GM23248 (cell line): ENCODE measurements around the gene CHST3. TPM values are rescaled to one million over a fixed set of nuclear protein-coding genes. Genes with fewer than 3 reads are reported as not detected.
"Not testable (repeated sequence)": the region's sequence is repeated elsewhere in the genome, so short reads cannot be mapped to it uniquely, and the experiment has no call there.

ENCODE experiments used
- DNase-seq: peaks from one replicate; pipeline ENCODE4 v3.0.0-alpha.2; 2015
- H2AFZ ChIP-seq: fragments of 200-600 bp; sonication (generic); 2 replicates; pipeline ENCODE4 v1.6.1; 2016; ENCODE audit warnings: antibody characterized with exemption
- H3F3A ChIP-seq: fragments of 200-600 bp; sonication (generic); 2 replicates; pipeline ENCODE4 v1.6.1; 2016; ENCODE audit warnings: mild to moderate bottlenecking, antibody characterized with exemption, mixed run types; ENCODE audit not compliant: insufficient read depth
- H3K27ac ChIP-seq: fragments of 200-600 bp; sonication (generic); 2 replicates; pipeline ENCODE4 v1.5.1; 2016; ENCODE audit warnings: mild to moderate bottlenecking
- H3K27me3 ChIP-seq: fragments of 200-600 bp; sonication (generic); replicated peaks from 2 replicates; pipeline ENCODE4 v1.6.1; 2016; ENCODE audit warnings: mild to moderate bottlenecking; ENCODE audit not compliant: insufficient read depth
- H3K36me3 ChIP-seq: fragments of 200-600 bp; sonication (generic); 2 replicates; pipeline ENCODE4 v1.6.1; 2016; ENCODE audit warnings: low read depth, mild to moderate bottlenecking
- H3K4me1 ChIP-seq: fragments of 200-600 bp; sonication (generic); 2 replicates; pipeline ENCODE4 v1.6.1; 2016; ENCODE audit warnings: mild to moderate bottlenecking; ENCODE audit not compliant: insufficient read depth
- H3K4me2 ChIP-seq: fragments of 200-600 bp; sonication (generic); one replicate; pipeline ENCODE4 v1.6.1; 2016; ENCODE audit warnings: mild to moderate bottlenecking; ENCODE audit not compliant: unreplicated experiment
- H3K4me3 ChIP-seq: fragments of 200-600 bp; sonication (generic); 2 replicates; pipeline ENCODE4 v1.5.1; 2016; ENCODE audit warnings: mild to moderate bottlenecking
- H3K79me2 ChIP-seq: fragments of 200-600 bp; sonication (generic); 2 replicates; pipeline ENCODE4 v1.6.1; 2016; ENCODE audit warnings: mild to moderate bottlenecking; ENCODE audit not compliant: insufficient read depth
- H3K9ac ChIP-seq: fragments of 200-600 bp; sonication (generic); 2 replicates; pipeline ENCODE4 v1.6.1; 2016; ENCODE audit warnings: mild to moderate bottlenecking
- H3K9me2 ChIP-seq: fragments of 200-600 bp; sonication (generic); 2 replicates; pipeline ENCODE4 v1.6.1; 2016; ENCODE audit warnings: mixed run types, mild to moderate bottlenecking, moderate library complexity; ENCODE audit not compliant: insufficient read depth
- H3K9me3 ChIP-seq: fragments of 200-600 bp; sonication (generic); one replicate; pipeline ENCODE4 v1.6.1; 2017; ENCODE audit warnings: low read depth
- H4K20me1 ChIP-seq: fragments of 200-600 bp; sonication (generic); 2 replicates; pipeline ENCODE4 v1.6.0; 2016; ENCODE audit not compliant: insufficient read depth
- EZH2 ChIP-seq: fragments of 200-600 bp; sonication (generic); IDR thresholded peaks from 2 replicates; pipeline ENCODE4 v1.6.1; 2018; ENCODE audit warnings: antibody characterized with exemption, mild to moderate bottlenecking; ENCODE audit not compliant: insufficient read depth, poor library complexity, severe bottlenecking
- EZH2phosphoT487 ChIP-seq: fragments of 200-600 bp; sonication (generic); IDR thresholded peaks from 2 replicates; pipeline ENCODE4 v1.6.1; 2018; ENCODE audit warnings: antibody characterized with exemption, moderate library complexity, mild to moderate bottlenecking, low read depth; ENCODE audit not compliant: insufficient read depth
- WGBS, 2 experiments: methylation state at CpG; one replicate each; pipeline ENCODE4 v1.1.6; 2015 to 2017; ENCODE audit warnings: low lambda C conversion rate in 2 of 2, low coverage in 1 of 2; ENCODE audit errors: missing lambda C conversion rate in 2 of 2; 5-methylcytosine and 5-hydroxymethylcytosine counted together
- in situ Hi-C: fragments of 300-500 bp; cut with MboI; formaldehyde crosslinking; loops from 2 replicates; pipeline ENCODE4 v1.15.0; 2020
- polyA plus RNA-seq: library from polyadenylated mRNA; unstranded; fragments of >200 nt; fragmentation: Nextera tagmentation; extraction: Ambion mirVana; gene quantifications from 2 replicates; pipeline ENCODE4 v1.2.1, GENCODE V29; 2016
- total RNA-seq: library from RNA; depleted of rRNA; stranded (reverse); fragments of >200 nt; shearing (Covaris generic); gene quantifications from 2 replicates; pipeline ENCODE4 v1.2.3, GENCODE V29; 2014

CHST3 gene
- total and polyA plus RNA-seq, 2 experiments from 2014 or later = 10.7 to 42.2 TPM

- Histone ChIP-seq H3K9me3 (no peaks in the 10 kb centered on the region), H4K20me1 (no peaks in the 10 kb centered on the region), H2AFZ (no peak overlapping the region), H3K4me1 (peaks cover 5% of the 10 kb centered on the region; the same call in 1 of the 2 replicates), H3K27ac (no peak overlapping the region), H3K27me3 (peaks cover 9% of the 10 kb centered on the region; the same call in 1 of the 2 replicates), H3K4me2 (no peak overlapping the region), H3K79me2 (no peaks in the 10 kb centered on the region), H3K9me2 (no peaks in the 10 kb centered on the region), H3K4me3 (no peak overlapping the region), H3F3A (no peaks in the 10 kb centered on the region), H3K36me3 (no peaks in the 10 kb centered on the region), H3K9ac (no peak overlapping the region)
- in situ Hi-C loops = no loop called here
- no peak for DNase-seq
- TF ChIP-seq EZH2phosphoT487 (no peak), EZH2 (no peak)
- 93 to 100% methylated on average over 1 of the region's 1 CpG for WGBS, 2 experiments
These were observed 65.2 kb downstream of the CHST3 start for GRCh38 chr10:72029414-72029813.

- Histone ChIP-seq H3K9ac (no peak overlapping the region), H3K9me2 (no peaks in the 10 kb centered on the region), H3F3A (no peaks in the 10 kb centered on the region), H3K9me3 (no peaks in the 10 kb centered on the region), H3K27me3 (peaks cover 9% of the 10 kb centered on the region; the same call in 1 of the 2 replicates), H3K4me2 (no peak overlapping the region), H3K4me3 (no peak overlapping the region), H3K36me3 (no peaks in the 10 kb centered on the region), H3K79me2 (no peaks in the 10 kb centered on the region), H2AFZ (no peak overlapping the region), H3K27ac (no peak overlapping the region), H4K20me1 (no peaks in the 10 kb centered on the region), H3K4me1 (peaks cover 5% of the 10 kb centered on the region; the same call in 1 of the 2 replicates)
- no peak for DNase-seq
- WGBS, 2 experiments = 78 to 79% methylated on average over 19 of the region's 19 CpGs
- TF ChIP-seq EZH2phosphoT487 (no peak), EZH2 (no peak)
- in situ Hi-C loops = no loop called here
These were observed 66.8 kb downstream of the CHST3 start for GRCh38 chr10:72030762-72031543.

DNA sequence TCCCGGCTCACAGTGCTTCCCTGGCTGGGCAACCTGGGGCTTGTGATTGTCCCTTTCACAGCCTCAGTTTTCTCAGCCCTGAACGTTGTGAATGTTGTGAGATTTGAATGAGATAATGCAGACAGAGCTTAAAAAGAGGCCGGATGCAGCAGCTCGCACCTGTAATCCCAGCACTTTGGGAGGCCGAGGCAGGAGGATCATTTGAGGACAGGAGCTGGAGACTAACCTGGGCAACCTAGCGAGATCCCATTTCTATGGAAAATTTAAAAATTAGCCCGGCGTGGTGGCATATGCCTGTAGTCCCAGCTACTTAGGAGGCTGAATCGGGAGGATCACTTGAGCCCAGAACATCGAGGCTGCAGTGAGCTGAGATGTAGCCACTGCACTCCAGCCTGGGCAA is 67.5 kb downstream of the CHST3 start:
- Histone ChIP-seq H3K79me2 (no peaks in the 10 kb centered on the region), H3K27me3 (peaks cover 9% of the 10 kb centered on the region; the same call in 1 of the 2 replicates), H3K36me3 (no peaks in the 10 kb centered on the region), H3K4me2 (no peak overlapping the region), H3K4me3 (no peak overlapping the region), H3F3A (no peaks in the 10 kb centered on the region), H2AFZ (no peak overlapping the region), H3K9ac (no peak overlapping the region), H4K20me1 (no peaks in the 10 kb centered on the region), H3K9me3 (no peaks in the 10 kb centered on the region), H3K9me2 (no peaks in the 10 kb centered on the region), H3K4me1 (peaks cover 5% of the 10 kb centered on the region; the same call in 1 of the 2 replicates), H3K27ac (no peak overlapping the region)
- in situ Hi-C loops = no loop called here
- no peak for DNase-seq
- WGBS, 2 experiments = 81 to 85% methylated on average over 10 of the region's 10 CpGs
- TF ChIP-seq EZH2phosphoT487 (no peak), EZH2 (no peak)

GRCh38 chr10:72032409-72033162 is 68.4 kb downstream of the CHST3 start:
- in situ Hi-C loops, H3K4me3 ChIP-seq, H3K27me3 ChIP-seq, H3K9me3 ChIP-seq, H3K79me2 ChIP-seq, H2AFZ ChIP-seq, H3F3A ChIP-seq, H3K4me2 ChIP-seq, H3K9me2 ChIP-seq, DNase-seq, H3K36me3 ChIP-seq, H3K27ac ChIP-seq, H4K20me1 ChIP-seq, H3K9ac ChIP-seq, H3K4me1 ChIP-seq: not testable (repeated sequence)
- 74% methylated on average over 11 of the region's 11 CpGs for WGBS, 2 experiments
